ENCODE data around the gene ASGR1. TPM values are rescaled to one million over a fixed set of nuclear protein-coding genes. Genes with fewer than 3 reads are reported as not detected.

ASGR1 gene
- polyA plus RNA-seq, 4 donors = 1.9 to 2.9 (median 2.7) TPM

GRCh38 chr17:7218166-7218565 is 39.0 kb upstream of the ASGR1 start:
- 66 to 76% (median 74%) methylated on average over 6 of the region's 6 CpGs for WGBS, 3 donors
- peaks cover 0 to 26% (median 0%) of the 10 kb centered on the region in 3 donors for H3K27me3 ChIP-seq (ENCODE audit: control insufficient read depth in 3 of 3, insufficient read depth in 3 of 3, low read length in 3 of 3)
- peaks cover 4 to 26% (median 11%) of the 10 kb centered on the region in 3 donors for H3K36me3 ChIP-seq (ENCODE audit: control insufficient read depth in 3 of 3, insufficient read depth in 2 of 3, low read depth in 1 of 3, low read length in 3 of 3)
- H3K9me3 ChIP-seq (ENCODE audit: control insufficient read depth in 2 of 2, insufficient read depth in 1 of 2, low read depth in 1 of 2, low read length in 1 of 2) = no peaks in the 10 kb centered on the region
- peaks cover 0 to 50% (median 12%) of the 10 kb centered on the region in 3 donors for H3K4me1 ChIP-seq (ENCODE audit: control insufficient read depth in 3 of 3, insufficient read depth in 2 of 3, low read depth in 1 of 3, low read length in 2 of 3)
- FAIRE-seq = no peak
- H3K27ac ChIP-seq (ENCODE audit: low read depth in 1 of 3, low read length in 2 of 3) = peak overlapping the region in 2 of 3 donors; percentile 21 to 32
- DNase-seq = no peak
- peak overlapping the region in 1 of 3 donors; percentile 36 for H3K4me3 ChIP-seq (ENCODE audit: low read depth in 1 of 3, low read length in 3 of 3)

- peak overlapping the region in 2 of 3 donors; percentile 32 to 43 for H3K27ac ChIP-seq (ENCODE audit: low read depth in 1 of 3, low read length in 2 of 3)
- peaks cover 3 to 18% (median 4%) of the 10 kb centered on the region in 3 donors for H3K36me3 ChIP-seq (ENCODE audit: control insufficient read depth in 3 of 3, insufficient read depth in 2 of 3, low read depth in 1 of 3, low read length in 3 of 3)
- FAIRE-seq (no peak), DNase-seq (peak in 1 of 2 donors; percentile 54)
- H3K4me1 ChIP-seq (ENCODE audit: control insufficient read depth in 3 of 3, insufficient read depth in 2 of 3, low read depth in 1 of 3, low read length in 2 of 3) = peaks cover 0 to 50% (median 12%) of the 10 kb centered on the region in 3 donors
- H3K27me3 ChIP-seq (ENCODE audit: control insufficient read depth in 3 of 3, insufficient read depth in 3 of 3, low read length in 3 of 3) = peaks cover 0 to 30% (median 0%) of the 10 kb centered on the region in 3 donors
- H3K4me3 ChIP-seq (ENCODE audit: low read depth in 1 of 3, low read length in 3 of 3) = peak overlapping the region in 2 of 3 donors; percentile 17 to 41
- WGBS, 3 donors = 6 to 10% (median 8%) methylated on average over 27 to 32 of the region's 32 CpGs
- no peaks in the 10 kb centered on the region for H3K9me3 ChIP-seq (ENCODE audit: control insufficient read depth in 2 of 2, insufficient read depth in 1 of 2, low read depth in 1 of 2, low read length in 1 of 2)
Observed at GRCh38 chr17:7217113-7217987, 38.2 kb upstream of the ASGR1 start.

GRCh38 chr17:7216242-7217112 is 37.3 kb upstream of the ASGR1 start:
- 35 to 61% (median 51%) methylated on average over 7 of the region's 7 CpGs for WGBS, 3 donors
- Histone ChIP-seq H3K27ac (ENCODE audit: low read depth in 1 of 3, low read length in 2 of 3) (peak overlapping the region in 1 of 3 donors; percentile 43), H3K27me3 (ENCODE audit: control insufficient read depth in 3 of 3, insufficient read depth in 3 of 3, low read length in 3 of 3) (peaks cover 0 to 37% (median 0%) of the 10 kb centered on the region in 3 donors), H3K4me1 (ENCODE audit: control insufficient read depth in 3 of 3, insufficient read depth in 2 of 3, low read depth in 1 of 3, low read length in 2 of 3) (peaks cover 0 to 44% (median 12%) of the 10 kb centered on the region in 3 donors), H3K9me3 (ENCODE audit: control insufficient read depth in 2 of 2, insufficient read depth in 1 of 2, low read depth in 1 of 2, low read length in 1 of 2) (no peaks in the 10 kb centered on the region), H3K36me3 (ENCODE audit: control insufficient read depth in 3 of 3, insufficient read depth in 2 of 3, low read depth in 1 of 3, low read length in 3 of 3) (peaks cover 0 to 9% (median 0%) of the 10 kb centered on the region in 3 donors), H3K4me3 (ENCODE audit: low read depth in 1 of 3, low read length in 3 of 3) (peak overlapping the region in 2 of 3 donors; percentile 17 to 41)
- FAIRE-seq = no peak
- no peak for DNase-seq

GRCh38 chr17:7215652-7216180 is 36.5 kb upstream of the ASGR1 start:
- Histone ChIP-seq H3K4me3 (ENCODE audit: low read depth in 1 of 3, low read length in 3 of 3) (no peak overlapping the region), H3K4me1 (ENCODE audit: control insufficient read depth in 3 of 3, insufficient read depth in 2 of 3, low read depth in 1 of 3, low read length in 2 of 3) (peaks cover 0 to 36% (median 8%) of the 10 kb centered on the region in 3 donors), H3K36me3 (ENCODE audit: control insufficient read depth in 3 of 3, insufficient read depth in 2 of 3, low read depth in 1 of 3, low read length in 3 of 3) (peaks cover 0 to 2% (median 0%) of the 10 kb centered on the region in 3 donors), H3K9me3 (ENCODE audit: control insufficient read depth in 2 of 2, insufficient read depth in 1 of 2, low read depth in 1 of 2, low read length in 1 of 2) (no peaks in the 10 kb centered on the region), H3K27ac (ENCODE audit: low read depth in 1 of 3, low read length in 2 of 3) (peak overlapping the region in 2 of 3 donors; percentile 35 to 67), H3K27me3 (ENCODE audit: control insufficient read depth in 3 of 3, insufficient read depth in 3 of 3, low read length in 3 of 3) (peaks cover 0 to 43% (median 0%) of the 10 kb centered on the region in 3 donors)
- 22 to 44% (median 36%) methylated on average over 10 of the region's 10 CpGs for WGBS, 3 donors
- no peak for DNase-seq
- FAIRE-seq = no peak

- DNase-seq (no peak), FAIRE-seq (no peak)
- peaks cover 0 to 31% (median 7%) of the 10 kb centered on the region in 3 donors for H3K4me1 ChIP-seq (ENCODE audit: control insufficient read depth in 3 of 3, insufficient read depth in 2 of 3, low read depth in 1 of 3, low read length in 2 of 3)
- peaks cover 0 to 49% (median 0%) of the 10 kb centered on the region in 3 donors for H3K27me3 ChIP-seq (ENCODE audit: control insufficient read depth in 3 of 3, insufficient read depth in 3 of 3, low read length in 3 of 3)
- 25 to 36% (median 31%) methylated on average over 9 of the region's 9 CpGs for WGBS, 3 donors
- H3K36me3 ChIP-seq (ENCODE audit: control insufficient read depth in 3 of 3, insufficient read depth in 2 of 3, low read depth in 1 of 3, low read length in 3 of 3) = no peaks in the 10 kb centered on the region
- no peaks in the 10 kb centered on the region for H3K9me3 ChIP-seq (ENCODE audit: control insufficient read depth in 2 of 2, insufficient read depth in 1 of 2, low read depth in 1 of 2, low read length in 1 of 2)
- peak overlapping the region in 2 of 3 donors; percentile 35 to 69 for H3K27ac ChIP-seq (ENCODE audit: low read depth in 1 of 3, low read length in 2 of 3)
- peak overlapping the region in 1 of 3 donors; percentile 35 for H3K4me3 ChIP-seq (ENCODE audit: low read depth in 1 of 3, low read length in 3 of 3)
Observed at GRCh38 chr17:7215136-7215638, 36.0 kb upstream of the ASGR1 start.

- Histone ChIP-seq H3K4me1 (ENCODE audit: control insufficient read depth in 3 of 3, insufficient read depth in 2 of 3, low read depth in 1 of 3, low read length in 2 of 3) (peaks cover 0 to 30% (median 7%) of the 10 kb centered on the region in 3 donors), H3K9me3 (ENCODE audit: control insufficient read depth in 2 of 2, insufficient read depth in 1 of 2, low read depth in 1 of 2, low read length in 1 of 2) (no peaks in the 10 kb centered on the region), H3K27me3 (ENCODE audit: control insufficient read depth in 3 of 3, insufficient read depth in 3 of 3, low read length in 3 of 3) (peaks cover 0 to 54% (median 0%) of the 10 kb centered on the region in 3 donors), H3K4me3 (ENCODE audit: low read depth in 1 of 3, low read length in 3 of 3) (peak overlapping the region; percentile 8 to 35 (median 31)), H3K36me3 (ENCODE audit: control insufficient read depth in 3 of 3, insufficient read depth in 2 of 3, low read depth in 1 of 3, low read length in 3 of 3) (no peaks in the 10 kb centered on the region), H3K27ac (ENCODE audit: low read depth in 1 of 3, low read length in 2 of 3) (peak overlapping the region in 2 of 3 donors; percentile 35 to 69)
- WGBS, 3 donors = 0 to 1% (median 0%) methylated on average over 42 to 45 of the region's 45 CpGs
- DNase-seq (peak; percentile 95 to 96), FAIRE-seq (no peak)
Observed at GRCh38 chr17:7214300-7215135, 35.3 kb upstream of the ASGR1 start.

- peak overlapping the region in 2 of 3 donors; percentile 22 to 69 for H3K27ac ChIP-seq (ENCODE audit: low read depth in 1 of 3, low read length in 2 of 3)
- peak; percentile 76 to 87 for DNase-seq
- peaks cover 0 to 24% (median 7%) of the 10 kb centered on the region in 3 donors for H3K4me1 ChIP-seq (ENCODE audit: control insufficient read depth in 3 of 3, insufficient read depth in 2 of 3, low read depth in 1 of 3, low read length in 2 of 3)
- H3K27me3 ChIP-seq (ENCODE audit: control insufficient read depth in 3 of 3, insufficient read depth in 3 of 3, low read length in 3 of 3) = peaks cover 0 to 60% (median 0%) of the 10 kb centered on the region in 3 donors
- H3K36me3 ChIP-seq (ENCODE audit: control insufficient read depth in 3 of 3, insufficient read depth in 2 of 3, low read depth in 1 of 3, low read length in 3 of 3) = no peaks in the 10 kb centered on the region
- H3K9me3 ChIP-seq (ENCODE audit: control insufficient read depth in 2 of 2, insufficient read depth in 1 of 2, low read depth in 1 of 2, low read length in 1 of 2) = no peaks in the 10 kb centered on the region
- 2% methylated on average over 15 of the region's 15 CpGs for WGBS, 3 donors
- peak overlapping the region in 2 of 3 donors; percentile 31 to 35 for H3K4me3 ChIP-seq (ENCODE audit: low read depth in 1 of 3, low read length in 3 of 3)
- FAIRE-seq = no peak
Observed at GRCh38 chr17:7213895-7214299, 34.7 kb upstream of the ASGR1 start.
